ENCODE data around the gene RNF227.
"Not testable (repeated sequence)": the region's sequence is repeated elsewhere in the genome, so short reads cannot be mapped to it uniquely, and the experiment has no call there.

Gene RNF227

GRCh38 chr17:7864384-7864783 lies 51.7 kb downstream of the RNF227 start:
- not testable (repeated sequence) for DNase-seq (ENCODE audit: low read depth in 2 of 2)
